ENCODE measurements around the gene SLC35F4.

SLC35F4 gene

DNA sequence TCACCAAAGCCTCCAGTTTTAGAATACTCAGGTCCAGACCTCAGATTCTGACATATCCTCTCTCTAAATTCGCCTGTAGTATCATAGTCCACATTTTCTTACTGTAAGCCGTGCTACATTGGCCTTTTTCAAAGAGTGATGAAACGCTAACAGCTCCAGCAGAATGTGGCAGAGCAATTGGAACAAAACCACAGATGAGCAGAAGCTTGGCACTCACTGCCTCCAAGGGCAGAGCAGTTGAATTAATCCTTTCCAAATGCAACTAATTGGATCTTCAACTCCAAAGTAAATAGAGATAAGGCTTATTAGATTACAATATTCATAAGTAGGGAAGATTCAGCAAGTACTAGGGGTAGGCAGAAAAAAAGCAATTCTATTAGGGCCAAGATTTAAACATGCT is 128.3 kb downstream of the SLC35F4 start:
- TF ChIP-seq, protein P1, sequence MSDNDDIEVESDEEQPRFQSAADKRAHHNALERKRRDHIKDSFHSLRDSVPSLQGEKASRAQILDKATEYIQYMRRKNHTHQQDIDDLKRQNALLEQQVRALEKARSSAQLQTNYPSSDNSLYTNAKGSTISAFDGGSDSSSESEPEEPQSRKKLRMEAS (IDR thresholded peaks at IDR 0.05), result no peak
- TF ChIP-seq YY1 (IDR thresholded peaks at IDR 0.05; ENCODE audit: low read depth), result no peak
- no peak for TF ChIP-seq RAD21 (IDR thresholded peaks at IDR 0.05; ENCODE audit: low read depth)
- TF ChIP-seq, protein P2, sequence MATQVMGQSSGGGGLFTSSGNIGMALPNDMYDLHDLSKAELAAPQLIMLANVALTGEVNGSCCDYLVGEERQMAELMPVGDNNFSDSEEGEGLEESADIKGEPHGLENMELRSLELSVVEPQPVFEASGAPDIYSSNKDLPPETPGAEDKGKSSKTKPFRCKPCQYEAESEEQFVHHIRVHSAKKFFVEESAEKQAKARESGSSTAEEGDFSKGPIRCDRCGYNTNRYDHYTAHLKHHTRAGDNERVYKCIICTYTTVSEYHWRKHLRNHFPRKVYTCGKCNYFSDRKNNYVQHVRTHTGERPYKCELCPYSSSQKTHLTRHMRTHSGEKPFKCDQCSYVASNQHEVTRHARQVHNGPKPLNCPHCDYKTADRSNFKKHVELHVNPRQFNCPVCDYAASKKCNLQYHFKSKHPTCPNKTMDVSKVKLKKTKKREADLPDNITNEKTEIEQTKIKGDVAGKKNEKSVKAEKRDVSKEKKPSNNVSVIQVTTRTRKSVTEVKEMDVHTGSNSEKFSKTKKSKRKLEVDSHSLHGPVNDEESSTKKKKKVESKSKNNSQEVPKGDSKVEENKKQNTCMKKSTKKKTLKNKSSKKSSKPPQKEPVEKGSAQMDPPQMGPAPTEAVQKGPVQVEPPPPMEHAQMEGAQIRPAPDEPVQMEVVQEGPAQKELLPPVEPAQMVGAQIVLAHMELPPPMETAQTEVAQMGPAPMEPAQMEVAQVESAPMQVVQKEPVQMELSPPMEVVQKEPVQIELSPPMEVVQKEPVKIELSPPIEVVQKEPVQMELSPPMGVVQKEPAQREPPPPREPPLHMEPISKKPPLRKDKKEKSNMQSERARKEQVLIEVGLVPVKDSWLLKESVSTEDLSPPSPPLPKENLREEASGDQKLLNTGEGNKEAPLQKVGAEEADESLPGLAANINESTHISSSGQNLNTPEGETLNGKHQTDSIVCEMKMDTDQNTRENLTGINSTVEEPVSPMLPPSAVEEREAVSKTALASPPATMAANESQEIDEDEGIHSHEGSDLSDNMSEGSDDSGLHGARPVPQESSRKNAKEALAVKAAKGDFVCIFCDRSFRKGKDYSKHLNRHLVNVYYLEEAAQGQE (IDR thresholded peaks at IDR 0.05; ENCODE audit: low read depth), result no peak
- TF ChIP-seq NFIC (IDR thresholded peaks at IDR 0.05), result no peak
- no peak for TF ChIP-seq TAF1 (IDR thresholded peaks at IDR 0.05; ENCODE audit: low read depth)
- TF ChIP-seq ZBTB7A (IDR thresholded peaks at IDR 0.05; ENCODE audit: low read depth), result no peak
- no peak for TF ChIP-seq EP300 (IDR thresholded peaks at IDR 0.05; ENCODE audit: borderline replicate concordance)
- TF ChIP-seq, protein P3, sequence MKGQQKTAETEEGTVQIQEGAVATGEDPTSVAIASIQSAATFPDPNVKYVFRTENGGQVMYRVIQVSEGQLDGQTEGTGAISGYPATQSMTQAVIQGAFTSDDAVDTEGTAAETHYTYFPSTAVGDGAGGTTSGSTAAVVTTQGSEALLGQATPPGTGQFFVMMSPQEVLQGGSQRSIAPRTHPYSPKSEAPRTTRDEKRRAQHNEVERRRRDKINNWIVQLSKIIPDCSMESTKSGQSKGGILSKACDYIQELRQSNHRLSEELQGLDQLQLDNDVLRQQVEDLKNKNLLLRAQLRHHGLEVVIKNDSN (IDR thresholded peaks at IDR 0.05), result no peak
- TF ChIP-seq CEBPB (IDR thresholded peaks at IDR 0.05), result no peak
- TF ChIP-seq TCF12 (IDR thresholded peaks at IDR 0.05; ENCODE audit: low read depth), result no peak
- TF ChIP-seq FOXM1 (IDR thresholded peaks at IDR 0.05; ENCODE audit: borderline replicate concordance, low read depth), result no peak
- TF ChIP-seq TEAD4 (IDR thresholded peaks at IDR 0.05), result no peak

DNA sequence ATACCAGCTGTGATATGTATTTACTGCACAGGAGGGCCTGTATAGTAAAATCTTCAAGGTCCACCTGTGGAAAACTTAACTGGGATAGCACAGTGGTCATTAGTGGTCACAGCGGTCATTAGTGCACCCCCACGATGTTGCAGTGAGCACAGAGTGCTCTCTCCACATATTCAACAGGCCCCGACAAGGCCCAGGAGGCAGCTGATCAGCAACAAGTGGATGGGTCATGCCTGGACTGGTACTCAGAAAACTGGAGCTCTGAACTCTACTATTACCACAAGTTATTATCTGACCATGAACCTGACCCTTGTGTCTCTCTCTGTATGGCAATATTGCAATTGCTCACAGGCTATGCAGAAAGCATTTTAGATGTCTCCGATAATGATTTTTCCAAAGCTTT is 129.5 kb downstream of the SLC35F4 start:
- TF ChIP-seq CREB1 (IDR thresholded peaks at IDR 0.05; ENCODE audit: low read depth) (no peak), YY1 (IDR thresholded peaks at IDR 0.05; ENCODE audit: low read depth) (no peak), EP300 (IDR thresholded peaks at IDR 0.05; ENCODE audit: borderline replicate concordance) (no peak), RAD21 (IDR thresholded peaks at IDR 0.05; ENCODE audit: low read depth) (no peak)
- TF ChIP-seq, protein P3 (IDR thresholded peaks at IDR 0.05), result no peak
- TF ChIP-seq, protein P2 (IDR thresholded peaks at IDR 0.05; ENCODE audit: low read depth), result no peak

DNA sequence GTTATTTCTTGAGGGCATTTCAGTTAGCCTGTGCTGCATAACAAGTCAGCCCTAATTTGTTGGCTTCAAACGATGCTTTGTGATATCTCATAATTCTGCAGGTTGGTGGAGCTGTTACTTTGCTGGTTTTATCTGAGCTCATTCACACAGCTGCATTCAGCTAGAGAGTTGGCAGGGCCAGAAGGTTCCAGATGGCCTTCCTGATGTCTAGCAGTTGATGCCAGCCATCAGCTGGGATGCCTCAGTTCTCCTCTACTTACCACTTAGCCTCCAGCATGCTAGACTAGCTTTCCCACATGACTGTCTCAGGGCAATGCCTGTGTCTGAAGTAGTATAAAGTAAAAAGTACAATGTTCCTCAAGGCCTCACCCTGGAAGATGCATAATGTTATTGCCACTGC is 130.6 kb downstream of the SLC35F4 start:
- TF ChIP-seq TCF12 (IDR thresholded peaks at IDR 0.05; ENCODE audit: low read depth) (no peak), CEBPB (IDR thresholded peaks at IDR 0.05) (no peak), EGR1 (IDR thresholded peaks at IDR 0.05) (no peak), CREB1 (IDR thresholded peaks at IDR 0.05; ENCODE audit: low read depth) (no peak)

DNA sequence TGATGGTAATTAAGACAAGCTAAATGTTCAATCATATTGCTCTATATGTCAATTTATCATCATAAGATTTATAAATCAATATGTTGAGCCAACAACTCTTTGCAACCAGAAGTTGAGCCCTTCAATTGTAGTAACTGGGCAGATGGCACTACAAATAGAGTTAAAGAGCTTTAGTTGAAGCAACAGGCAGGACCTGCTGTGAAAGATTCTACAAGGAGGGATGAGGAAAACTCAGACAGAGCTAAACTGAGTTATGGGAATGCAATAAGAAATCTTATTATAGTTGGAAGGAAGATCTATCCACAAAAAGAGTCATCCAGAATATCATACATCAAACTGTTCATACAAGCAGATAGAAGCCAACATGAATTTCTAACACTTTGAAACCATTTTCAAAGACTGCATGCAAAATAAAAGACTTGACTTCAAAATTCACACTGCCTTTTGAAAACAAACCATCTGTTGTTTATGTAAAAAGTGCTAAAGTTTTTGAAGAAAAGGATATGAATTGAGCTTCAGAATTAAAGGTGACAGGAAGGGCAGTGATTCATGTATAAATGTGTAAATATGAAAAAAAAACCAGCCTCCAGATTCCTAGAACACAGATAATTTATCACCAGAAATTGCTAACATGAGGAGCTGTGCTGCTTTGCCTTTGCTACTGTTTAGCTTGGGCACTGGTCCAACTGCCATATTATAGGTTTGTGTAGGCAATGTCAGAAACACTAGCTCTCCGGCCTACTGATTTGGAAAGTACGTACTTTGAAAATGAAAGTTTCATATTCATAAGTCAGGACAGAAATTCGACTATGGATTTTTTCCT is 133.2 kb downstream of the SLC35F4 start:
- TF ChIP-seq EP300 (IDR thresholded peaks at IDR 0.05; ENCODE audit: borderline replicate concordance) (no peak), NFIC (IDR thresholded peaks at IDR 0.05) (no peak), CEBPB (IDR thresholded peaks at IDR 0.05) (no peak), RAD21 (IDR thresholded peaks at IDR 0.05; ENCODE audit: low read depth) (no peak), CREB1 (IDR thresholded peaks at IDR 0.05; ENCODE audit: low read depth) (no peak), TCF12 (IDR thresholded peaks at IDR 0.05; ENCODE audit: low read depth) (no peak), ZBTB7A (IDR thresholded peaks at IDR 0.05; ENCODE audit: low read depth) (no peak)
- TF ChIP-seq, protein P1 (IDR thresholded peaks at IDR 0.05), result no peak
- TF ChIP-seq, protein P2 (IDR thresholded peaks at IDR 0.05; ENCODE audit: low read depth), result no peak

All from Ishikawa (cell line).